Measurements from ENCODE around the gene GCN1. TPM values are rescaled to one million over a fixed set of nuclear protein-coding genes. Genes with fewer than 3 reads are reported as not detected.

The GCN1 gene
- total and polyA plus RNA-seq, 10 of the 15 experiments (the other 5 are each of a cell fraction or from before 2014, with no cell fraction given) = 10.8 to 150 (median 58.3) TPM

- FAIRE-seq (peak; percentile 91), DNase-seq (ENCODE audit: low read depth, low spot score) (no peak), ATAC-seq (peak; percentile 64)
- H3K9me3 ChIP-seq (replicated peaks; ENCODE audit: control insufficient read depth, insufficient read depth, low read length) = no peaks in the 10 kb centered on the region
- H3K9ac ChIP-seq (ENCODE audit: control insufficient read depth, insufficient read depth, low read length) = peak overlapping the region; percentile 84
- H4K20me1 ChIP-seq (ENCODE audit: control insufficient read depth, insufficient read depth) = peaks cover 12% of the 10 kb centered on the region
- ChIA-PET SMC1A (ENCODE audit: uncharacterized antibody, unreplicated experiment) (interaction anchor here (1.0 to 9.8 kb wide), 10 partner anchors 10 to 103 kb away, joined by 3 to 142 read pairs (median 8); partner anchors contain the start of gene RPLP0), RAD21 (ENCODE audit: unreplicated experiment) (interaction anchor here (0.9 to 9.6 kb wide), 12 partner anchors 15 to 200 kb away, joined by 3 to 118 read pairs (median 4); partner anchors contain the start of genes BICDL1, PXN, RNU4-1 and RPLP0), POLR2A (interaction anchor here (0.6 to 10.4 kb wide), 20 partner anchors 8 to 1012 kb away, joined by 3 to 141 read pairs (median 6); partner anchors contain the start of genes BICDL1, PXN and RPLP0), CTCF (interaction anchor here (1.3 to 6.2 kb wide), 5 partner anchors 16 to 128 kb away, joined by 4 to 61 read pairs (median 6); partner anchors contain the start of genes BICDL1 and RPLP0)
- in situ Hi-C loops (cut with MboI) (no loop called here), intact Hi-C loops (cut with micrococcal nuclease; ENCODE audit: unreplicated experiment) (loop anchor here (10.0 kb wide), 1 partner anchor 148 kb away; the partner anchor contains the start of gene PXN)
- H3K79me2 ChIP-seq (ENCODE audit: control insufficient read depth, insufficient read depth, low read length) = peaks cover 73% of the 10 kb centered on the region
- peaks cover 54% of the 10 kb centered on the region for H3K4me1 ChIP-seq (ENCODE audit: control insufficient read depth, insufficient read depth, low read length)
- H2AFZ ChIP-seq (ENCODE audit: control insufficient read depth, low read depth, low read length) = peak overlapping the region; percentile 73
- H3K27me3 ChIP-seq (replicated peaks in 1 of 2; ENCODE audit: control insufficient read depth in 2 of 2, insufficient read depth in 2 of 2, low read length in 1 of 2) = no peaks in the 10 kb centered on the region
- H3K4me2 ChIP-seq (ENCODE audit: control insufficient read depth, insufficient read depth) = peak overlapping the region; percentile 99
- H3K27ac ChIP-seq (ENCODE audit: control insufficient read depth, insufficient read depth) = peak overlapping the region; percentile 97
- WGBS (ENCODE audit: insufficient coverage, insufficient replicate concordance, low lambda C conversion rate, missing lambda C conversion rate) = 1% methylated on average over 73 of the region's 91 CpGs
- H3K36me3 ChIP-seq (ENCODE audit: control insufficient read depth in 2 of 2, insufficient read depth in 2 of 2, low read length in 1 of 2) = peaks cover 0 to 16% of the 10 kb centered on the region in 2 experiments; a peak in 2 of 4 replicates
- BruUV-seq (replicated peaks) = no TSS peak
- H3K4me3 ChIP-seq = peak overlapping the region; percentile 76
- TF ChIP-seq POLR2A (IDR thresholded peaks at IDR 0.05; ENCODE audit: low read depth, low read length) (peak; percentile 90), CHD1 (IDR thresholded peaks at IDR 0.05; ENCODE audit: low read depth, low read length) (peak; percentile 36; the same call in 1 of the 2 replicates), GABPA (IDR thresholded peaks at IDR 0.05; ENCODE audit: low read depth) (no peak), GATAD2B (conservative IDR thresholded peaks at IDR 0.05; ENCODE audit: low read depth) (peak; percentile 76), LARP7 (IDR thresholded peaks at IDR 0.05) (no peak; the same call in none of the 2 replicates), ZNF217 (IDR thresholded peaks at IDR 0.05) (no peak), IRF4 (IDR thresholded peaks at IDR 0.05; ENCODE audit: low read depth, low read length) (no peak), EGR1 (IDR thresholded peaks at IDR 0.05; ENCODE audit: borderline replicate concordance in 1 of 2, low read depth in 2 of 2, low read length in 2 of 2) (no peak), RAD51 (IDR thresholded peaks at IDR 0.05) (no peak), JUNB (IDR thresholded peaks at IDR 0.05) (no peak), HDGF (IDR thresholded peaks at IDR 0.05) (peak; percentile 45; the same call in 1 of the 2 replicates), EZH2 (IDR thresholded peaks at IDR 0.05; ENCODE audit: borderline replicate concordance, control insufficient read depth, low read depth, low read length) (no peak), ESRRA (IDR thresholded peaks at IDR 0.05; ENCODE audit: low read length) (no peak), IKZF2 (IDR thresholded peaks at IDR 0.05) (peak in 1 of 2 experiments; percentile 43; a peak in 2 of 4 replicates), ZZZ3 (IDR thresholded peaks at IDR 0.05; ENCODE audit: control insufficient read depth, insufficient read length, low read depth) (no peak), YBX1 (IDR thresholded peaks at IDR 0.05) (no peak), ELK1 (IDR thresholded peaks at IDR 0.05; ENCODE audit: low read depth, low read length) (no peak), CBFB (IDR thresholded peaks at IDR 0.05; ENCODE audit: low read depth) (peak; percentile 42), RCOR1 (conservative IDR thresholded peaks at IDR 0.05; ENCODE audit: low read depth, low read length) (no peak), PBX3 (IDR thresholded peaks at IDR 0.05; ENCODE audit: insufficient replicate concordance, low read depth, low read length) (no peak), HCFC1 (IDR thresholded peaks at IDR 0.05; ENCODE audit: low read length) (no peak; the same call in 1 of the 2 replicates), MAX (IDR thresholded peaks at IDR 0.05; ENCODE audit: low read depth, low read length) (peak; percentile 70), MXI1 (IDR thresholded peaks at IDR 0.05; ENCODE audit: low read depth, low read length) (peak; percentile 65; the same call in 1 of the 2 replicates)
Measured at GRCh38 chr12:120116792-120117651, 77.5 kb downstream of the GCN1 start.
